Left lung (tissue), 10 donors: ENCODE measurements around the gene LUM. TPM values are rescaled to one million over a fixed set of nuclear protein-coding genes. Genes with fewer than 3 reads are reported as not detected.
A peak's percentile ranks its signal among the peaks of the same experiment; 100 is the strongest.

Experiments
- ATAC-seq: fragments of 200-7000 bp; cut with Tn5 transposase; one replicate; pipeline ENCODE4 v1.9.1; 2020; ENCODE audit warnings: moderate library complexity
- DNase-seq, 4 donors: peaks; one replicate each; pipeline ENCODE4 v3.0.0-alpha.2; 2013 to 2020
- H3K27ac ChIP-seq, 2 donors: fragments of 200-600 bp; sonication (generic) in 1 of 2; one replicate each; pipeline versions ENCODE4 v1.5.0 to v1.8.0; 2020 to 2021
- H3K27me3 ChIP-seq, 2 donors: fragments of 200-600 bp; sonication (generic) in 1 of 2; one replicate each; pipeline versions ENCODE4 v1.5.0 to v1.8.0; 2020 to 2021
- H3K36me3 ChIP-seq, 2 donors: fragments of 200-600 bp; sonication (generic) in 1 of 2; one replicate each; pipeline versions ENCODE4 v1.5.0 to v1.8.0; 2020 to 2021
- H3K4me1 ChIP-seq, 2 donors: fragments of 200-600 bp; one replicate each; pipeline ENCODE4 v1.8.0; 2021
- H3K4me3 ChIP-seq, 2 donors: fragments of 200-600 bp; sonication (generic) in 1 of 2; one replicate each; pipeline versions ENCODE4 v1.5.0 to v1.8.0; 2020 to 2021; ENCODE audit warnings: mild to moderate bottlenecking in 1 of 2
- H3K9me3 ChIP-seq, 2 donors: fragments of 200-600 bp; sonication (generic) in 1 of 2; one replicate each; pipeline versions ENCODE4 v1.5.0 to v1.8.0; 2020 to 2021
- CTCF ChIP-seq, 2 donors: fragments of 200-600 bp; sonication (generic) in 1 of 2; IDR thresholded peaks; one replicate each; pipeline versions ENCODE4 v1.5.0 to v1.8.0; 2021; ENCODE audit warnings: antibody characterized with exemption in 2 of 2
- intact Hi-C, 2 donors: fragments of 100-400 bp; cut with DNase I; formaldehyde crosslinking; loops; one replicate each; pipeline versions ENCODE4 v1.11.2 to v1.14.2; 2022
- polyA plus RNA-seq, 6 donors: library from polyadenylated mRNA; unstranded; fragments of 120-200 nt; gene quantifications; one replicate each; pipeline ENCODE4 v1.2.1, GENCODE V29; 2013; ENCODE audit not compliant: insufficient read length in 6 of 6
- total RNA-seq, 2 donors: library from RNA; stranded (reverse); fragmentation: NEBNext Ultra II Directional; extraction: Animal tissue kit (Norgen Biotek cat#: 25700); gene quantifications; one replicate each; pipeline ENCODE4 v1.2.1, GENCODE V29; 2021
- donor health status: DM: no; HTN: yes; CAD: no.
- donor health status: DM: no; HTN: no; CAD: no.

Gene LUM
- total and polyA plus RNA-seq, 8 donors, result 605 to 1,088 (median 884) TPM

DNA sequence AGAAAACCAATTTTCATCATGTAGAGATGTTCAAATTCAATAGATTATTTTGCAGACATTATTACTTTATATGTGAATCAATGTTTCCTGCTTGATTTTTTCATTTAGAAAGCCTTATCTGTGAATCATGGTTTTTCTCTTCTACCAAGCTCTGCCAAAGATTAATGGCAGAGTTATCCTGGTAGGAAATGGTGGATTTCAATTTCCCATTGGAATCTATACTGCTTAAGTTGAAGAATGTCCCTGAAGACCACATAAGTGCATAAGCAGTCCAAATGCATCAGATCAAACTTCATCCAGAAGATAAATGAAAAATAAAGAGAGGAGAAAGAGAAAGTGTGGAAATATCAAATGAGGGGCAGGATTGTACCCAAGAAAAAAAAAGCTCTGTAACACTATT, 5.0 kb downstream of the LUM start:
- Histone ChIP-seq H3K4me3 (peak overlapping the region; percentile 7 to 8), H3K36me3 (no peaks in the 10 kb centered on the region), H3K27me3 (no peaks in the 10 kb centered on the region), H3K9me3 (no peaks in the 10 kb centered on the region), H3K27ac (peak overlapping the region in 1 of 2 donors; percentile 47), H3K4me1 (no peaks in the 10 kb centered on the region)
- no peak for ATAC-seq
- intact Hi-C loops, result no loop called here
- no peak for DNase-seq
- no peak for TF ChIP-seq CTCF (IDR thresholded peaks at IDR 0.05)

DNA sequence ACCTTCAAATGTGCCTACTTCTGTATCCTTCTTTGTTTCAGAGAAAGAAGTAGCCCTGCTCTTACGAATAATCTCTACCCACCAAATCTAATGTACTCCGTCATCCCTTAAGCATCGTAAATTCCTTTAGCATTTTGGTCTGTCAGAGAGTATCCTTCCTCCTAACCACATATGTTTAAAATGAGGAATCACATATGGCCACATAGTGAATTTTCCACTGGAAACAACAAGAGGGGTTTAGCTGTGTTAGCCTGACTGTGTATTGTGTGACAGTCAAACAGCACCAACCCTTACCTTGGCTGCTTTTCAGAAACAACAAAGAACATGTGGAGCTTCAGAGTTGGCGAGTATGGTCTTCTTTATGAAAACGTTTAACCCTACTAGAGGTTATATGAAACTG, 5.5 kb downstream of the LUM start:
- intact Hi-C loops, result no loop called here
- TF ChIP-seq CTCF (IDR thresholded peaks at IDR 0.05), result no peak
- ATAC-seq (no peak), DNase-seq (no peak)
- H3K9me3 ChIP-seq, result no peaks in the 10 kb centered on the region
- H3K4me3 ChIP-seq, result peak overlapping the region; percentile 7 to 8
- H3K36me3 ChIP-seq, result no peaks in the 10 kb centered on the region
- H3K27ac ChIP-seq, result peak overlapping the region in 1 of 2 donors; percentile 47
- no peaks in the 10 kb centered on the region for H3K27me3 ChIP-seq
- H3K4me1 ChIP-seq, result no peaks in the 10 kb centered on the region

GRCh38 chr12:91104812-91105466, 6.4 kb downstream of the LUM start:
- Histone ChIP-seq H3K27me3 (no peaks in the 10 kb centered on the region), H3K9me3 (no peaks in the 10 kb centered on the region), H3K4me1 (no peaks in the 10 kb centered on the region), H3K36me3 (no peaks in the 10 kb centered on the region), H3K27ac (peak overlapping the region in 1 of 2 donors; percentile 47), H3K4me3 (peak overlapping the region; percentile 7 to 8)
- TF ChIP-seq CTCF (IDR thresholded peaks at IDR 0.05), result no peak
- no peak for ATAC-seq
- DNase-seq, result no peak
- intact Hi-C loops, result no loop called here

DNA sequence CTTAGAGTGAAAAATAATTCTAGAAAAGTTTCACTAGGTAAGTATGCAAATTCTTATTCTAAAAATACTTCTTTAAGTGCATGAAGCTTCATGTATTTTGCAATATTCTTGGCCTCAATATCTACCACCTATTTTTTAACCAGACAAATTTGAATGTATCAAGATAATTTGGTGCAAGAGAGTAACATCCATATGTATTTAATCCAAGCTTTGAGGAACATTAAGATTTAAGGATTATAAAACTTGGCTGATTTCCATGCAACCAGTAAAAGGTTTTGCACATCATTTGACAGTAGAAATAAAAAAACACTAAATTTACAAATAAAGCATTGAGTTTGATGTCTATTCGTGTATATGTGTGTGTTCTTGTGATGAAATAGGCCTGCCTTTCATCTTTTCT, 7.7 kb downstream of the LUM start:
- Histone ChIP-seq H3K36me3 (no peaks in the 10 kb centered on the region), H3K27ac (peak overlapping the region in 1 of 2 donors; percentile 47), H3K4me3 (no peak overlapping the region), H3K4me1 (no peaks in the 10 kb centered on the region), H3K9me3 (no peaks in the 10 kb centered on the region), H3K27me3 (no peaks in the 10 kb centered on the region)
- TF ChIP-seq CTCF (IDR thresholded peaks at IDR 0.05), result no peak
- ATAC-seq, result no peak
- intact Hi-C loops, result no loop called here
- DNase-seq, result peak in 1 of 4 donors; percentile 57

DNA sequence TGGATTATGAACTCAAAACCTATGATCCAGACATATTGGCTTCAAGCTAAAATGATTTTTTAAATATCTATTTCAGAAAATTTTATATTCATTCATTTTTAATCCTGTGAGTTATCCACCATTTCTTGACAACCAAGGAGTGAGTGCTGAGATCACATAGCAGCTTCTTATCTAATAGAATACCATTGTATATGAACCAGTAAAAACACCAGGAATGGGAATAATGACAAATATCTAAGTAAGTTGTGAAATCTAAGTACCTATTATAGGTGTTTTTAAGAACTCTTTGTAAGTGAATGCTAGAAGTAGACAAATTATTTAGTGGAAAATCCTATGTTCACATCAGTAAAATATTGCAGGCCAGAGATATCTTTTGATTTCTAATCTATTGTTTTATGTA, 8.2 kb downstream of the LUM start:
- no peaks in the 10 kb centered on the region for H3K36me3 ChIP-seq
- no peaks in the 10 kb centered on the region for H3K27me3 ChIP-seq
- H3K27ac ChIP-seq, result peak overlapping the region in 1 of 2 donors; percentile 47
- intact Hi-C loops, result no loop called here
- TF ChIP-seq CTCF (IDR thresholded peaks at IDR 0.05), result no peak
- H3K4me3 ChIP-seq, result no peak overlapping the region
- no peaks in the 10 kb centered on the region for H3K9me3 ChIP-seq
- DNase-seq, result no peak
- H3K4me1 ChIP-seq, result no peaks in the 10 kb centered on the region
- no peak for ATAC-seq
